Epithelial cell of umbilical artery (primary cell): ENCODE data around the gene PRRG1. TPM values are rescaled to one million over a fixed set of nuclear protein-coding genes. Genes with fewer than 3 reads are reported as not detected.

Experiments
- total RNA-seq: library from RNA; depleted of rRNA; stranded (reverse); fragments of >200 nt; gene quantifications from 2 replicates; pipeline ENCODE4 v1.2.3, GENCODE V29; 2014

Gene PRRG1
- total RNA-seq: 6.2 and 9.0 TPM in 2 replicates

GRCh38 chrX:37349221-37350033 is at the start of gene PRRG1:
PRRG1 (plus strand) TSS chrX:37349364; CDS start chrX:37406250, 56,886 bp downstream.

Other genes with a start within 250 kb of the PRRG1 start
- gene LANCL3, start 222.3 kb downstream of the PRRG1 start, total RNA-seq: under 0.01 TPM in 2 replicates